Suprapubic skin (tissue), 4 donors: Measurements from ENCODE around the gene BHLHA15.

Experiments used
- CTCF ChIP-seq, 2 donors: fragments of 200-600 bp in 1 of 2; fragments of 450-650 bp in 1 of 2; sonication (generic) in 1 of 2; IDR thresholded peaks; one replicate each; pipeline ENCODE4 v1.5.1; 2016 to 2019; ENCODE audit warnings: antibody characterized with exemption in 2 of 2, mild to moderate bottlenecking in 1 of 2, moderate library complexity in 1 of 2
- POLR2A ChIP-seq, 2 donors: fragments of 450-650 bp; IDR thresholded peaks; one replicate each; pipeline ENCODE4 v1.6.1; 2017; ENCODE audit warnings: antibody characterized with exemption in 2 of 2, mild to moderate bottlenecking in 2 of 2, moderate library complexity in 2 of 2
- POLR2AphosphoS5 ChIP-seq, 3 donors: sonication (generic); formaldehyde crosslinking; IDR thresholded peaks; one replicate each; pipeline ENCODE4 v1.6.1; 2017; ENCODE audit warnings: antibody characterized with exemption in 3 of 3

GRCh38 chr7:98244871-98245270, 33.6 kb downstream of the BHLHA15 start:
- TF ChIP-seq CTCF (IDR thresholded peaks at IDR 0.05) (no peak), POLR2A (IDR thresholded peaks at IDR 0.05) (no peak), POLR2AphosphoS5 (IDR thresholded peaks at IDR 0.05) (no peak)
